GM19025 (cell line): ENCODE measurements around the gene RER1.

Experiments
- ATAC-seq: cut with Tn5 transposase; IDR thresholded peaks from one replicate; pipeline ENCODE4 v1.9.1; 2021; ENCODE audit warnings: mild to moderate bottlenecking, low read depth, moderate library complexity; ENCODE audit not compliant: unreplicated experiment

RER1 gene

GRCh38 chr1:2404890-2405511 is 13.4 kb downstream of the RER1 start:
- ATAC-seq: no peak

- no peak for ATAC-seq
Observed at GRCh38 chr1:2405588-2406295, 14.1 kb downstream of the RER1 start.

DNA sequence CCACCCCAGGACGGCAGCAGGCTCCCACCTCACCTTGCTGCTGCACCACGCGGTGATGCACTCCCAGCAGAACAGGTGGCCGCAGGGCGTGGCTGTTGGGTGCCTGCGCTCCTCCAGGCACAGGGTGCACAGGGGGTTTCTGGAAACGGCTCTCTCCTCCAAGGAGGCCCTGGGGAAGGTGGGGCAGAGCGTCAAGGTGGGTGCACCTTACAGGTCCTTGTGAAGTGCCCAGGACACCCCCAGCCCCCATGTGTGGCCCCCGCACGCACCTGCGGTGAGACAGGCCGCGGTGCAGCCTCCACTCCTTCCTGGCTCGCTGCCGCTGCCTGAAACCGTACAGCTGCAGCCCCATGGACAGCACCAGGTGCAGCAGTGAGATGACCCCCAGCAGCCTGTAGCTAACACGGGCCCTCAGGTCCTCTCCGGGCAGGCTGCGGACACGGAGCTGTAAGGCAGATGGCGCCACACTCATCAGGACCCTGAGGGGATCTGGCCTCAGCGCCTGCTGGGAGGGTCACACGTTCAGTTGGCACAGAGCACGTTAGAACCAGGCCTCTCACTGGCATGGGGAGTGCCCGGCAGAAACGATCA is 14.9 kb downstream of the RER1 start:
- ATAC-seq: no peak

DNA sequence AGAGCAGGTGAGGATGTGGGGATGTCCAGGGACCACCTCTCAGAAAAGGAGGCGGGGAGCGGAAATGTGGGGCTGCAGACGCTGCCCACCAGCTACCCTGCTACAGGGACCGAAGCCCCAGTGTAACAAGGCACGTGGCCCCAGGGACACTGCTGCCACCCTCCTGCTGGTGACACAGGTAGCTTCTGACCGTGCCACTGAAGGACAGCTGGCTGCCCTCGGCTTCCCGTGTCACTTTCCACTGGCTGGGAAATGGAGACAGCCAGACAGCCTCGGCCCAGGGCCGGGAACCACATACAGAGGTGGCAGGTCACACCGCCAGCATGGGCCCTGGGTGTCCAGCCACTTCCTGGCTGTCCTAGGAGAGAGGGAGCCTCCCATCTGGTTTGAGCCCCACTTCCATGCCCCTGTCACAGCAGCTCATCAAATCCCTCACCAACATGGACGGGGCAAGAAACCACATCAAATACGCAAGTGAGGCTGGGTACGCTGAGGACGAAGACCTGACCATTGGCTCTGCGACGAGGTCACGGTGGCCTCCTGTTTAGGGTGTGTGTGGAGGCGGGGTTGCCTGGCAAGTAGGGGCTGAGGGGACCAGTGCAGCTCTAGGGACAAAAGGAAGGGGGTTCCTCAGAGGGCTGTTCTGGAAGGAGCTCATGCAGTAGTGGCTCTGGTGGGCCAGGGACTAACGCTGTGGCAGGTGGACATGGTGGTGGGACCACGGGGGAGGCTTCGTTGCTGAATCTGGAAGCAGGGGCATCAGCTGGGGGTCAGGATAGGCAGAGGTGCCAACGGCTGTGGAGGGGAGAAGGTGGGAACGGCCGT is 15.7 kb downstream of the RER1 start:
- no peak for ATAC-seq

DNA sequence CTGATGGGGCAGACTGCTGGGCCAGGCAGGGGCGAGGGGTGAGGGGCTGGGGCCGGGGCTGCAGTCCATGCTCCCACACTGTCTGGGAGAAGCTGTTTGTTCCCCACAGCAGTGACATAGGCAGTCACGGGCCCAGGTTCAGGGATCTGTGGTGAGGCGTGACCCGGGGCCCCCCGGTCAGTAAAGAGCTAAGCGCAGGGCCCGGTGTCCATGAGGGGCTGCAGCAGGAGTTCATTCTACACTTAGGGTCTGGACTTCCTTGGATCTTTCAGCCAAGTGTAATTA is 16.3 kb downstream of the RER1 start:
- no peak for ATAC-seq

- ATAC-seq: no peak
Observed at GRCh38 chr1:2408456-2408855, 16.8 kb downstream of the RER1 start.

- no peak for ATAC-seq
Observed at GRCh38 chr1:2408859-2409276, 17.2 kb downstream of the RER1 start.

- ATAC-seq: no peak
Observed at GRCh38 chr1:2409745-2410144, 18.1 kb downstream of the RER1 start.

GRCh38 chr1:2411801-2412394 is 20.3 kb downstream of the RER1 start:
- peak; percentile 17 for ATAC-seq

GRCh38 chr1:2412395-2412772 is 20.7 kb downstream of the RER1 start, which contains the start of gene PEX10:
Gene PEX10 (minus strand): TSS chr1:2412564. CDS start chr1:2412502, 62 bp downstream.
- ATAC-seq: peak; percentile 85

- peak; percentile 20 for ATAC-seq
Observed at GRCh38 chr1:2412773-2413494, 21.3 kb downstream of the RER1 start.

DNA sequence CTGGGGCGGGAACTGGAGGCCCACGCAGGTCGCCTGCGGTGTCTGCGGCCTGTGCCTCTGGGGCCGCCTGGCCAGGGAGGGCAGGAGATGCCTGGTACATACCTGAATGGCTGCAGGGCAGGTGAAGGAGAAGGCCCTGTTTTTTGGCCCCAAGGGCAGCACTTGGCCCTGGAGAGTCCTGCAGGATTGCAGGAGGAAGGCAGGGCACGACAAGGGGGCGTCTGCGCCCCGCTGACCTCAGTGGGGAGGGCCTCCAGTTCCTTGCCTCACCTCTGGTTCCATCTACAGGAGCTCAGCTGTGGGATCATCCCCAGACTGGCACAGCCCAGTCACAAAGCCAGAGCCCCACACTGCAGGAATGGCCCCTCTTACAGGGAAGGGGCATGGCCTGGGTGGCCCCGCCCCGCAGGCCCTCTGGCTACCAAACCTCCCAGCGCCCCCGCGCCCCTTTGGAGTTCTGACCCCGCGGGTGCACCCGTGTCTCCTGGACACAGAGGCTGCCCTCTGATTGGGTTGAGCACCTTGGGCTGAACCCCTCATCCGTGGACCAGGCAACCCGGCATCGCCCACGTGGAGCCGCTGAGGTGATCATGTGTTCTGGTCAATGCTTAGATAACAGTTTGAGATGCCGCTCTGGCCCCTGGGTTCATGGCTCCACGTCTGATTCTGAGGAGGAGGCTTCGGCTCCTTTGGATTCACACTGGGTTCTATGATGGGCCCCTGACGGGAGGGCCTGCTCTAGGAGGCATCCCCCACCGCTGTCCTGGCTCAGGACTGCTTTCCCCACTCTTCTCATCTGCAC is 22.1 kb downstream of the RER1 start:
- no peak for ATAC-seq

- no peak for ATAC-seq
Observed at GRCh38 chr1:2414297-2414958, 22.8 kb downstream of the RER1 start.

DNA sequence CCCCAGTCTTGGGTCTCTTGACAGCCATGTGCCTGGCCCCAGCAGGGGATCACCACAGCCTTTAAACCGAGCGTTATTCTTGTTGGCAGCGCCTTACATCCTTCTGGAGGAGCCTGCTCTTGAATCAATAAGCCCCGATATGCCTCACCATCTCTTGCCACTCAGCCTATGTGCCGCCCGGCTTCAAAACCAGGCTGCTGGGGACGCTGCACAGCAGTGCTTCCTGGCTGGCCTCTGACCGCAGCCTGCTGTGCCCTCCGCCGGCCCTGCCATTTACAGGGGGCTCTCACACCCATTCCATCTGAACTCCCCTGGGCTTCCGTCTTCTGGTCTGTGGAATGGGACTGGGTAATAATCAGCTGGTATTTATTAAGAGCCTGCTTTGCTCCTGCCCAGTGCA is 23.7 kb downstream of the RER1 start:
- no peak for ATAC-seq

DNA sequence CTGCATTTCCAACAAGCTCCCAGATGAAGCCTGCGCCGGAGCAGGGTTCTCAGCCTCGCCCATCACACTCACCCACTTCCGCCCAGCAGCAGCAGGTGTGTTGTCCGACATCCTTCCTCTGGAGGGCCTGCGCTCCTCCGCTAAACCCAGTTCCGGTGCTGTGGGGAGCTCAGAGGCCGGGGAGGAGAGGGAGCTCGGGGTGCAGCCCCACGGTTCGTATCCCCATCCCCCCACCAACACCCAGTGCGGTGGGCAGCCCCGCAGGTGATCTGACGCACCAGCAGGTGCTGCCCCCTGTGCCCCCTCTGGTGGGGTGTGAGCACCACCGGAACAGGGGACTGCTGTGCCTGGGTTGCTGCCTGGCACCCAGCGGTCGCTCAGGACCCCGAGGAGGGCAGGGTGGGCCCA is 24.2 kb downstream of the RER1 start:
- ATAC-seq: no peak

DNA sequence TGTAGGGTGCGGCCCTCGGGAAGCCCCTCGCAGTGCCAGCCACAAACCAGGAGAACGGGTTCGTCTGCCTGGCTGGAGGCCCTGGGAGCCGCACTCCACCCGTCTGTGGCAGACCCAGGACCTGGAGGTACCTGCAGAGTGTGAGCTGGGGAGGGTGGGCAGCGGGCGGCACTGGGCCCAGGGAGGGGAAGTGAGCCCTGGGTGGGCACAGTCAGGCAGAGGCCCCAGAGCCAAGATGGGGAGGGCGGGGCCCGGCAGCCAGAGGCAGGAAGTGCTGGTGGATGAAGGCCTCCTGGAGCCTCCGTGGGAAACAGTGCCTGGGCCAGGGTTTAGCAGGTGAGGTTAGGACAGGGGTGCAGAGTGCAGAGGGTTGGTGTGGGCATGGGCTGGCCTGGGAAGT is 24.8 kb downstream of the RER1 start:
- ATAC-seq: no peak

GRCh38 chr1:2417083-2417832 is 25.6 kb downstream of the RER1 start:
- no peak for ATAC-seq

DNA sequence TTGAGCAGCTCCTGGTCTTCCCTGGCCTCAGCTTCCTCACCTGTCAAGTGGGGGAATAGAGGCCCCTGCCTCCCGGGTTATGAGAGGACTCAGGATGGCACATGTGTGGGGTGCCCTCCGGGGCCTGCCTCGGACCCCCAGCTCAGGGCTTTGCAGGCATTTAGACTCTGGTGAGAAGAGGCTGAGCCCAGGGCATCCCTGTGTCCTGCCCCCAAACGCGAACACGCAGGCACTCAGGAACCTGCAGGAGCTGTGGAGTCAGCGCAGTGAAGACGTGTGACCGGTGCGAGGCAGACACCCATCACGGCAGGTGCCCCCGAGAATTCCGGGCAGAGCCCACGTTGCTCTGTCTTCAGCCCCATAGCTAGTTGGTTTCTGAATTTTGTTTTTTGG is 26.2 kb downstream of the RER1 start:
- ATAC-seq: no peak
